Measurements from ENCODE around the gene FOSL2. TPM values are rescaled to one million over a fixed set of nuclear protein-coding genes. Genes with fewer than 3 reads are reported as not detected.

FOSL2 gene
- total RNA-seq, 2 experiments from 2014 or later: 114 to 119 TPM

DNA sequence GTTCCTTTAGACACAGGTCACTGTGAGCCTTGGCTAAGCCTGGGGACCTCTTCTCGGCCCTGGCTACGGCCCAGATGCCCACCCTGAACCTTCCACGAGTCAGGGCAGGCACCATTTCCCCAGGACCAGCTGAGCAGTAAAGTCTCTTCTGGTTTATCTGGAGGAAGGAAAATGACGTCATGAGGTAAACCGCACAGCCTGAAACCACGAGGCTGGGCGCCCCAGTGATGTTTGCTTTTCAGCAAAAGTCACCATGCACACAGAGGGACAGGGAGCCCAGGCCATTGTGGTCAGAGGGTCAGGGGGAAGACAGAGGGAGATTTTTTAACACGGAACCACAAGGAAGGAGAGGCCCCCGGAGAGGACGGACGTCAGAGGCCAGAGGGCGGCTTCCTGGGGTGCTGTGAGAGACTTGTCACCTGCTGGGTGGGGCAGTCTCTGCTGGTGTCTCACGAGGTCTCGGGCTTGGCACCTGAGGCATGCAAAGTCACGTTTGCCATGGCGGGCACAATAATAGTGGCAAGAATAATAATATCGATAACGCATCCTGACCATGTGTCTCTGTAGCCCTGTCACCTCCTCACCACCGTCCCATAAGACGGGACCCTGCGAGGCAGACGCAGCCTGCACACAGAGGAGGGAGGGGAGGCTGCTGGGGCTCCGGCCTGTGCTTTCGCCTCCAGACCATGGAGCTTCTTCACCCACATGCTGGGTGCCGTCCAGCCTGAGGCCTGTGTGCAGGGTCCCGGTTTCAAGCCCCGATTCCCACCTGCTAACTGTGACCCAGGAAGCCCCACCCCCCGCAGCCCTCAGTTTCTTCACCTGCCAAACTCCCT, 33.2 kb upstream of the FOSL2 start:
- POLR2A ChIA-PET: interaction anchor here (0.9 to 2.1 kb wide), 5 partner anchors 11 to 49 kb away, joined by 3 to 11 read pairs (median 4); no protein-coding TSS in a partner anchor
- no peaks in the 10 kb centered on the region for H3K9me3 Mint-ChIP-seq
- no peaks in the 10 kb centered on the region for H3K27me3 Mint-ChIP-seq
- CTCF ChIA-PET: interaction anchor here (0.6 to 2.2 kb wide), 3 partner anchors 22 to 94 kb away, joined by 3 to 5 read pairs (median 3); no protein-coding TSS in a partner anchor
- peaks cover 62% of the 10 kb centered on the region for H3K4me1 Mint-ChIP-seq (ENCODE audit: low read depth)
- TF ChIP-seq, protein P1, sequence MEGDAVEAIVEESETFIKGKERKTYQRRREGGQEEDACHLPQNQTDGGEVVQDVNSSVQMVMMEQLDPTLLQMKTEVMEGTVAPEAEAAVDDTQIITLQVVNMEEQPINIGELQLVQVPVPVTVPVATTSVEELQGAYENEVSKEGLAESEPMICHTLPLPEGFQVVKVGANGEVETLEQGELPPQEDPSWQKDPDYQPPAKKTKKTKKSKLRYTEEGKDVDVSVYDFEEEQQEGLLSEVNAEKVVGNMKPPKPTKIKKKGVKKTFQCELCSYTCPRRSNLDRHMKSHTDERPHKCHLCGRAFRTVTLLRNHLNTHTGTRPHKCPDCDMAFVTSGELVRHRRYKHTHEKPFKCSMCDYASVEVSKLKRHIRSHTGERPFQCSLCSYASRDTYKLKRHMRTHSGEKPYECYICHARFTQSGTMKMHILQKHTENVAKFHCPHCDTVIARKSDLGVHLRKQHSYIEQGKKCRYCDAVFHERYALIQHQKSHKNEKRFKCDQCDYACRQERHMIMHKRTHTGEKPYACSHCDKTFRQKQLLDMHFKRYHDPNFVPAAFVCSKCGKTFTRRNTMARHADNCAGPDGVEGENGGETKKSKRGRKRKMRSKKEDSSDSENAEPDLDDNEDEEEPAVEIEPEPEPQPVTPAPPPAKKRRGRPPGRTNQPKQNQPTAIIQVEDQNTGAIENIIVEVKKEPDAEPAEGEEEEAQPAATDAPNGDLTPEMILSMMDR (IDR thresholded peaks at IDR 0.05): no peak
- peak overlapping the region; percentile 97 for H3K27ac Mint-ChIP-seq
- H3K4me3 Mint-ChIP-seq: peak overlapping the region; percentile 65
- peak; percentile 79 for ATAC-seq
- intact Hi-C loops (cut with micrococcal nuclease): no loop called here
- peaks cover 3% of the 10 kb centered on the region for H3K36me3 Mint-ChIP-seq (ENCODE audit: low read depth)
- DNase-seq: peak; percentile 93

DNA sequence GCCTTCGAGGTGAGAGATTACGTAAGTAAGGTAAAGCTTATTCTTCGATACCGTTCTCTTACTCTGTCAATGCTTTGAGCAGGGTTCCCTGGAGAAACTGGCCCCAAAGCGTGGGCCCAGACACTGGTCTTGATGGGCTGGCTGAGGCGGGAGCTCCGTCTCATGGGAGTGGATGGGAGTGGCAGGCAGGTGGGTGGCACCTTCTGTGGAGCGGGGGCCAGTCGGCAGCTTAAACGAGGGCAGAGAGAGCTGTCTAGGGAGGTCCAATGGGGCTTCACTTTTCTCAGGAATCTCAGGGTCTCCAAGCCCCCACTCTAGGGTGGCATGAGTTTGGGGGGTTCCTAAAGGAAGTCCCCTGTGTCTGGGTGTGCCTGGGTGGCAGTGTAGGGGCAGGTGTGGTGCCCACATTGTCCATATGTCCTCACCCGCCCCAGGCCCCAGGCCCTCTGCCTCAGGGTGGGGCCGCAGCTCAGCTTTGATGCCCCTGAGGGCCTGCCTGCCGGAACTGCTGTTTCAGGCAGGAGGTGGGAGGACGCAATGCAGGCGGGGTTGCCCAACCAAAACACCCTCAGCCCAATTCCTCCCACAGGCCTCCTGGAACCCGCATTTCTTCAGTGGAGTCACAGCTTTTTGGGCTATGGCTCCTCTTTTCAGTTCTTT, 32.5 kb upstream of the FOSL2 start:
- H3K27me3 Mint-ChIP-seq: no peaks in the 10 kb centered on the region
- TF ChIP-seq, protein P1 (IDR thresholded peaks at IDR 0.05): no peak
- H3K36me3 Mint-ChIP-seq (ENCODE audit: low read depth): peaks cover 3% of the 10 kb centered on the region
- intact Hi-C loops (cut with micrococcal nuclease): no loop called here
- no peaks in the 10 kb centered on the region for H3K9me3 Mint-ChIP-seq
- no peak for DNase-seq
- ATAC-seq: no peak
- H3K4me1 Mint-ChIP-seq (ENCODE audit: low read depth): peaks cover 69% of the 10 kb centered on the region
- H3K27ac Mint-ChIP-seq: peak overlapping the region; percentile 97
- ChIA-PET POLR2A (interaction anchor here (0.9 to 2.1 kb wide), 4 partner anchors 18 to 48 kb away, joined by 3 to 11 read pairs (median 4); no protein-coding TSS in a partner anchor), CTCF (interaction anchor here (0.9 to 2.2 kb wide), 2 partner anchors 21 to 30 kb away, joined by 3 to 5 read pairs; no protein-coding TSS in a partner anchor)
- H3K4me3 Mint-ChIP-seq: peak overlapping the region; percentile 31

DNA sequence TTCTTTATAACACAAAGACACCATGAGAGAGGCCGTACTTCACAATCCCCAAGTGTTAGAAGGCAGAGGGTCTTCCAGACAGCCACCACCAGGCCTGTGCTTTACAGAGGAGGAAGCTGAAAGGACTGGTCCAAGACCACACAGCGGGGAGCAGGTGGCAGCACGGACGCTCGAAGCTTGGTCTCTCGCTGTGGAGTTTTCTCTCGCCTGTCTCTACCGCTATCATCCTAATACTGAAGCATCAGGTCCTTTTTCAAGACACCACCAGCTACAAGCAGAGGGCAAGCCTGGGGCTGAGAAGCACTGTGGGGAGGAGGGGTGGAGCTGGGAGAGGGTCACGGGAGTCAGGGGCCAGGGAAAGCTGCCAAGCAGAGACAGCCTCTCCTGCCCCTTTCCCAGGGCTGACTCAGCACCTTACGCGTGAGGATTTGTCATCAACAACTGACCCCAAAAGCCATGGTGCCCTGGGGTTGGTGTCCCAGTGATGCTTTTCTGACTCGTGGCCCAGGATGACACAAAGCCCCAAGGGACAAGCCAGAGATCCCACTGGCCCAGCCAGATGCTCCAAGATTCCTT, 31.9 kb upstream of the FOSL2 start:
- POLR2A ChIA-PET: interaction anchor here (2.1 kb wide), 1 partner anchor 30 kb away, joined by 11 read pairs; no protein-coding TSS in a partner anchor
- TF ChIP-seq, protein P1 (IDR thresholded peaks at IDR 0.05): no peak
- H3K36me3 Mint-ChIP-seq (ENCODE audit: low read depth): peaks cover 3% of the 10 kb centered on the region
- H3K4me3 Mint-ChIP-seq: peak overlapping the region; percentile 17
- peak overlapping the region; percentile 97 for H3K27ac Mint-ChIP-seq
- CTCF ChIA-PET: interaction anchor here (0.9 to 2.2 kb wide), 3 partner anchors 18 to 30 kb away, joined by 3 to 5 read pairs (median 4); no protein-coding TSS in a partner anchor
- ATAC-seq (no peak), DNase-seq (peak; percentile 55)
- H3K27me3 Mint-ChIP-seq: no peaks in the 10 kb centered on the region
- peaks cover 74% of the 10 kb centered on the region for H3K4me1 Mint-ChIP-seq (ENCODE audit: low read depth)
- intact Hi-C loops (cut with micrococcal nuclease): no loop called here
- H3K9me3 Mint-ChIP-seq: no peaks in the 10 kb centered on the region

DNA sequence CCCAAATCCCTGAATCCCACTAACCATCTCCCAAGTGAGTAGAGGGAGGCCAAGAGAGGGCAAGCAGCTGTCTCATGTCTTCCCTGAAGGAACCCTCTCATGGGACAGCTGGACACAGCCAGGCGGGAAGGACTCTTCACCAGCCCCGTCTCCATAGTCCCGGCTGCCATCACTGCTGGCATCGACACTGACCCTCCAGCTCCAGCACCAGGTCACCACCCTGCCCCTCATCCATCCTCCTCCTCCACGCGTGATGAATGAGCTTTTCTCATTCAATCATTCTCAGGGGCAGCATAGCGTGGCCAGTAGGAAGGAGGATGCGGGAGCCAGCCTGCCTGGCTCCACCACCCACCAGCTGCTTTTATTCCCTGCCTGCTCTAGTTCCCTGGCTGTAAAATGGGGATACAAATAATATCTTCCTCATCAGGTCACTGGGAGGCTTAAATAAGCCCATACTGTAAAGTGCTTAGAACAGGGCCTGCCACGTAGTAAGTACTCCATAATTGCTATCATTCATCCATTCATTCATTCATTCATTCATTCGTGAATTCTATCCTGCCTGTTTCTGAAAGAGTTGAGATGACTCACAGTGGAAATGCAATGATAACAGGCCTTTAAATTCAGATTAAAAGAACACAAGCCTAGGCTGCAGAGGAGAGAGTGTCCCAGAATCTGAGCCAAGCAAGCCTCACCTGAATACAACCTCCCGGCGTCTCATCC, 30.5 kb upstream of the FOSL2 start:
- ChIA-PET CTCF (interaction anchor here (0.7 to 1.4 kb wide), 2 partner anchors 22 to 31 kb away, joined by 3 to 4 read pairs; no protein-coding TSS in a partner anchor), POLR2A (interaction anchor here (2.0 kb wide), 1 partner anchor 29 kb away, joined by 8 read pairs; no protein-coding TSS in a partner anchor)
- H3K4me1 Mint-ChIP-seq (ENCODE audit: low read depth): peaks cover 78% of the 10 kb centered on the region
- H3K4me3 Mint-ChIP-seq: no peak overlapping the region
- no peaks in the 10 kb centered on the region for H3K9me3 Mint-ChIP-seq
- ATAC-seq (no peak), DNase-seq (no peak)
- intact Hi-C loops (cut with micrococcal nuclease): no loop called here
- H3K27ac Mint-ChIP-seq: peak overlapping the region; percentile 3
- TF ChIP-seq, protein P1 (IDR thresholded peaks at IDR 0.05): no peak
- H3K27me3 Mint-ChIP-seq: no peaks in the 10 kb centered on the region
- peaks cover 3% of the 10 kb centered on the region for H3K36me3 Mint-ChIP-seq (ENCODE audit: low read depth)
